GM21447 (cell line): ENCODE measurements around the gene PTGER4.
"Not testable (repeated sequence)": the region's sequence is repeated elsewhere in the genome, so short reads cannot be mapped to it uniquely, and the experiment has no call there.

Experiments
- ATAC-seq: cut with Tn5 transposase; IDR thresholded peaks from one replicate; pipeline ENCODE4 v1.9.1; 2021; ENCODE audit not compliant: unreplicated experiment

PTGER4 gene

DNA sequence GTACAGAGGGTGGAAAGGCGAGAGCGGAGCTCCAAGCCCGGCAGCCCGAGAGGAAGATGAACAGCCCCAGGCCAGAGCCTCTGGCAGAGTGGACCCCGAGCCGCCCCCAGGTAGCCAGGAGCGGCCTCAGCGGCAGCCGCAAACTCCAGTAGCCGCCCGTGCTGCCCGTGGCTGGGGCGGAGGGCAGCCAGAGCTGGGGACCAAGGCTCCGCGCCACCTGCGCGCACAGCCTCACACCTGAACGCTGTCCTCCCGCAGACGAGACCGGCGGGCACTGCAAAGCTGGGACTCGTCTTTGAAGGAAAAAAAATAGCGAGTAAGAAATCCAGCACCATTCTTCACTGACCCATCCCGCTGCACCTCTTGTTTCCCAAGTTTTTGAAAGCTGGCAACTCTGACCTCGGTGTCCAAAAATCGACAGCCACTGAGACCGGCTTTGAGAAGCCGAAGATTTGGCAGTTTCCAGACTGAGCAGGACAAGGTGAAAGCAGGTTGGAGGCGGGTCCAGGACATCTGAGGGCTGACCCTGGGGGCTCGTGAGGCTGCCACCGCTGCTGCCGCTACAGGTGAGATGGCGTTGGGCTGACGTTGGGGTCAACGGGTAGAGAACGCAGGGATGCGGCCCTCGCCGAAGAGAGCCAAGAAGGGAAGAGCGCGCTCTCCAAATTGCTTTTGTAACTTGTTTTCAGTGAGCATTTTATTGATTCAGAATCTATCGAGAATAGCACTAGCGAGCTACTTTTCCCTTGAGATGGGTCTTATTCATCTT, at the start of gene PTGER4:
Gene PTGER4 (plus strand): TSS at position 3 of the 769 bp plus-strand sequence. CDS start 1,079 bp downstream, outside the sequence.
- peak; percentile 24 for ATAC-seq

DNA sequence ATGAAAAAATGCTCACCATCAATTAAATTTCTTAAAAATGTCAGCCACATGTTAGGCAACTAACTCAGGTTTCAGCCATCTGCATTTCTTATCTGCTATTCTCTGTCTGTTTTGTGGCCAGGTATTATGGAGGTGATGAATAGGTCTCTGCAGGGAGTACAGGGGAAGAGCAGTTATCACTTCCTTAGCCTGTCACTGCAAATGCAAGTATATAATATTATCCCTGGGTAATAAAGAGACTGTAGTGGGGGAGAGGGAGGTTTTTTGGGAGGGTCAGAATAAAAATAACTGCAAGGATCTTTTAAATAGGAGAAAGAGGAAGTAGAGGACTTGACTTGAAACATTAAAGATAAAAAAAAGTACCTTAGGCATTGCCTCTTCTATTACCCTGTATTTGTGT, 49.6 kb upstream of the PTGER4 start:
- no peak for ATAC-seq

DNA sequence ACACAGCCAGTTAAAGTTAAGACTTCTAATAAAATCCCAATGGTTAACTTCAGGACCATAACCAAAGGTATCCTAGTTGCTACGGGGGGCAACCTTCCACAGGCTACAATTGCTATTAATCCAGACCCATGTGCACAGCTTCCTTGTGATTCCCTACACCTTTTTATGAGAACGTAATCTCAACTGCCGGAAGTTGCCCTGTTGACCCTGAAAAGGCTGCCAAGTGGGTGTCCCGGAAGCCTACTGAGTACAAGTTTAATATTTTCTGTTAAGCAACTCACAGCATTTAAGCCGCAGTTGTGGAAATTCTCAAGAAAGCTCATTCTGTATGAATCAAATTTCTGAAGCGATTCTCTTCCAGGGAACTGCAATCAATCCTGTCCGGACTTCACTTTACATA, 48.5 kb upstream of the PTGER4 start:
- no peak for ATAC-seq

DNA sequence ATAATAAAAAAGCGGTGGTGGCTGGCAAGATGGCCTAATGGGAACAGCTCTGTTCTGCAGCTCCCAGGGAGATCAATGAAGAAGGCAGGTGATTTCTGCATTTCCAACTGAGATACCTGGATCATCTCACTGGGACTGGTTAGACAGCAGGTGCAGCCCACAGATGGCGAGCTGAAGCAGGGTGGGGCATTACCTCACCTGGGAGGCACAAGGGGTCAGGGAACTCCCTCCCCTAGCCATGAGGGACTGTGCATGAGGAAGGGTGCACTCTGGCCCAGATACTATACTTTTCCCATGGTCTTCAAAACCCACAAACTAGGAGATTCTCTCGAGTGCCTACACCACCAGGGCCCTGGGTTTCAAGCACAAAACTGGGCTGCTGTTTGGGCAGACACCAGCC, 45.6 kb upstream of the PTGER4 start:
- no peak for ATAC-seq

DNA sequence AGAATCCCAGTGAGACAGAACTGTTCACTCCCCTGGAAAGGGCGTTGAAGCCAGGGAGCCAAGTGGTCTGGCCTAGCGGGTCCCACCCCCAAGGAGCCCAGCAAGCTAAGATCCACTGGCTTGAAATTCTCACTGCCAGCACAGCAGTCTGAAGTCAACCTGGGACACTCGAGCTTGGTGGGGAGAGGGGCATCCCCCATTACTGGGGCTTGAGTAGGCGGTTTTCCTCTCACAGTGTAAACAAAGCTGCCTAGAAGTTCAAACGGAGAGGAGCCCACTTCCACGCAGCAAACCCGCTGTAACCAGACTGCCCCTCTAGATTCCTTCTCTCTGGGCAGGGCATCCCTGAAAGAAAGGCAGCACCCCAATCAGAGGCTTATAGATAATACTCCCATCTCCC, 45.1 kb upstream of the PTGER4 start:
- ATAC-seq, result no peak

GRCh38 chr5:40639531-40639930, 40.2 kb upstream of the PTGER4 start:
- ATAC-seq, result not testable (repeated sequence)

GRCh38 chr5:40646266-40646665, 33.4 kb upstream of the PTGER4 start:
- no peak for ATAC-seq

DNA sequence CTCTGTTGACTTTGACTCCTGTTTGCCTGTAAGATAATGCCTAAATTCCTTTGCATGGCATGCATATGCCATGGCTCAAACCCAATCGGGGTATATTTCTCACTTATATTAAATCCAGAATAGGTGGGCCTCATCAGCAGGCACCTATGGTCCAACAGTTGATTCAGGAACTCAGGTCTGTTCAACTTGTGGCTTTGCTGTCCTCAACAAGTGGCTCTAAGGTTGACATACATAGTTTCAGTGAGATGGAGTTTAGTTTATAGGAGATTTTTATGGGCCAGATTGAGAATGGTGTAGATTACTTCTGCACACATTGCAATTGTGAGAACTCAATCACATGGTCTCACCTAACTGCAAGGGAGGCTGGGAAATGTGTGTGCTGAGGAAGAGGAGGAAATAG, 31.6 kb upstream of the PTGER4 start:
- no peak for ATAC-seq

DNA sequence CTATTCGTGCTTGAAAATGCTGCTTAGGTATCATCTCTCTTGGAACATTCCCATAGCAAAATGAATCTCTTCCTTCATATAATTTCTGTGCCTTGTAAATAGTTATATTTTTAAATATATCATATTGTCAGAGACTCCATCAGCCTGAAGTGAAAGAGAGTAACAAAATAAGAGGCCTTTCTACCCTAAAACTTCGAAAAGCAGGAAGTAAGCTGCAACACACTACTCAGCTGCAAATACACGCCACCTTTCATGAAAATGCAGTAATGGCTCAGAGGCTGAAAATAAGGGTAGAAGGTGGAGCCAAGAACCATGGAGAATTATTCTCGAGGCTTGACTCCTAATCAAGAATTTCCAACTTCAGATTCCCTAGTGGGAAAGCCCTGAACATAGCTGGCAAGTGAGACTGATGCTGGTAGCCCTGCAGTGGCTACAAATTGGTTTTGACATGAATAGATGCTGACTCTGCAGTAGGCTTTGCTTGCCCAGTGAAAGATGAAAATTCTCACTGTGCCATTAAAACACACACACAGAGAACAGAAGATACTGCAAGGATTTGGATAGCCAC, 30.2 kb upstream of the PTGER4 start:
- ATAC-seq, result no peak

- ATAC-seq, result no peak
Observed at GRCh38 chr5:40651201-40651600, 28.5 kb upstream of the PTGER4 start.

GRCh38 chr5:40652441-40653220, 27.1 kb upstream of the PTGER4 start:
- no peak for ATAC-seq

DNA sequence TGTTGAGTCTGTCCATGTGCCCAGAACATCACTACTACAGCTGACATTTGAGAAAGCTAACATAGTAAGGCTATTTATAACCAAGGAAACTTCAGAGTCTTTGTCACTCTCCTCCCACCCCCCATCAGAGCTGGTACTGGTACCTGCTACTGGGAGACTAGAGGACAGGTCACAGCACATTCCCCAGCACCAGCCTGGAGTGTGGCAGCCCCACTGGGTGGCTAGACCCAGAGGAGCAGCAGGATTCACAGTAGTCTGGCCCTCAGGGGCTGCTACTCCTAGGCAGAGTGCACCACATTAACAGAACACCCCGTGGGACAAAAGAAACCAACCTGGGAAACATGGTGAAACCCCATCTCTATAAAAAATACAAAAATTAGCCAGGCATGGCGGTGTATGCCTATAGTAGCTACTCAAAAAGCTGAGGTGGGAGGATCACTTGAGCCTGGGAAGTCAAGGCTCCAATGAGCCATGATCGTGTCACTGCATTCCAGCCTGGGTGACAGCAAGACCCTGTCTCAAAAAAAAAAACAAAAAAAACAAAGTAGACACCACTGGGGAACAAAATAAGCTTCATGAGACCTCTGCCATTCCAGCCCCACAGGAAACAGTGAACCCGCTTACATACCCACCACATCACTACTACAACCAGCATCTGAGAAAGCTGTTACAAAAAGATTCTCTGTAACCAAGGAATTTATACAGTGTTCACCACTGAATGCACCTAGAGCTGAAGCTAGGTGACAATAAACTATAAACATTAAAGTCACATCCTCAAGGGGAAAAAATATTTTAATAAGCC, 26.3 kb upstream of the PTGER4 start:
- ATAC-seq, result no peak

DNA sequence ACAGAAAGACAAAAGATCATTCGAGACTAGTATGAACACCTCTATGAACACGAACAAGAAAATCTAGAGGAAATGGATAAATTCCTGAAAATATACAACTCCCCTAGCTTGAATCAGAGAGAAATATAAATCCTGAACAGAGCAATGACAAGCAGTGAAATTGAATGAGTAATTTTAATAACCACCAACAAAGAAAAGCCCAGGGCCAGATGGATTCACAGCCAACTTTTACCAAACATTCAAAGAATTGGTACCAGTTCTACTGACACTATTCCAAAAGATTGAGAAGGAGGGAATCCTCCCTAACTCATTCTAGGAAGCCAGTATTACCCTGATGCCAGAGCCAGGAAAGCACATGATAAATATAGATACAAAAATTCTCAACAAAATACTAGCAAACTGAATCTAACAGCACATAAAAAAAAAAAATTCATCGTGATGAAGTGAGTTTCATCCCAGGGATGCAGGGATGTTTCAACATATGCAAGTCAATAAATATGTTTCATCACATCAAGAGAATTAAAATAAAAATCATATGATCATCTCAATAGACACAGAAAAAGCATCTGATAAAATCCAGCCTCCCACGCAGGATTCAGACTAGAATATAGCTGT, 25.2 kb upstream of the PTGER4 start:
- ATAC-seq, result no peak

DNA sequence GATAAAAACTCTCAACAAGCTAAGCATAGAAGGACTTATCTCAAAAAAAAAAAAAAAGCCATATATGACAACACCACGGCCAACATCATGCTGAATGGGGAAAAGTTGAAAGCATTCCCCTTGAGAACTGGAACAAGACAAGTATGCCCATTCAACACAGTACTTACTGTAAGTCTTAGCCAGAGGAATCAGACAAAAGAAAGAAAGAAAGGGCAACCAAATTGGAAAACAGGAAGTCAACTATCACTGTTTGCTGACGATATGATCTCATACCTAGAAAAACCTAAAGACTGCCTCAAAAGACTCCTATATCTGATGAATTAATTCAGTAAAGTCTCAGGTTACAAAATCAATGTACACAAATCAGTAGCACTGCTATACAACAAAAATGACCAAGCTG, 24.6 kb upstream of the PTGER4 start:
- no peak for ATAC-seq

- not testable (repeated sequence) for ATAC-seq
Observed at GRCh38 chr5:40656091-40656490, 23.6 kb upstream of the PTGER4 start.

DNA sequence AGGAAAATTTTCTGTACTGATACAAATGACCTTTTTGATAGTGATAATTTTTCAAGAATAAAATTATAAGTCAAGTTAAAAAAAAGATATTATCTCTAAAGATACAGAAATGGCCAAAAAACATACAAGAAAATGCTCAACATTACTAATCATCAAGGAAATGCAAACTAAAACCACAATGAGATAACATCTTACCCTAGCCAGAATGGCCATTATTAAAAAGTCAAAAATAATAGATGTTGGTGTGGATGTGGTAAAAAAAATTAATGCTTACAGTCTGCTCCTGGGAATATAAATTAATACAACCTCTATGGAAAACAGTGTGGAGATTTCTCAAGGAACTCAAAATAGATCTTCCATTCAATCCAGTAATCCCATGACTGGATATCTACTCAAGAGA, 22.9 kb upstream of the PTGER4 start:
- ATAC-seq, result no peak

- no peak for ATAC-seq
Observed at GRCh38 chr5:40660751-40661150, 19.0 kb upstream of the PTGER4 start.

GRCh38 chr5:40665635-40666298, 13.9 kb upstream of the PTGER4 start:
- no peak for ATAC-seq

DNA sequence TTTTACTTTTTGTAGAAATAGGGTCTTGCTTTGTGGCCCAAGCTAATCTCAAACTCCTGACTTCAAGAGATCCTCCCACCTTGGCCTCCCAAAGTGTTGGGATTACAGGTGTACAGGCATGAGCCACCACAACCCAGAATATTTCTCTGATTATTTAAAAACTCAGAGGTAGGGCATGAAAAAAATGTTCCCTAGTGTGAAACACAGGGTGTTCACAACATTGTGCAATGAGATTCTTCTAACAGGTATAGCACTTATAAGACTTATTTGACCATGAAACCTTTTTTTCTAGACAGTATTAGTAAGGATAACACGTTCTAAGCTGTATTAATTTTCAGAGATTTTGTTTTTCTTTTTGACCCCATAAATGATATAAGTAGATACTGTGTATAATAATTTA, 13.1 kb upstream of the PTGER4 start:
- no peak for ATAC-seq

DNA sequence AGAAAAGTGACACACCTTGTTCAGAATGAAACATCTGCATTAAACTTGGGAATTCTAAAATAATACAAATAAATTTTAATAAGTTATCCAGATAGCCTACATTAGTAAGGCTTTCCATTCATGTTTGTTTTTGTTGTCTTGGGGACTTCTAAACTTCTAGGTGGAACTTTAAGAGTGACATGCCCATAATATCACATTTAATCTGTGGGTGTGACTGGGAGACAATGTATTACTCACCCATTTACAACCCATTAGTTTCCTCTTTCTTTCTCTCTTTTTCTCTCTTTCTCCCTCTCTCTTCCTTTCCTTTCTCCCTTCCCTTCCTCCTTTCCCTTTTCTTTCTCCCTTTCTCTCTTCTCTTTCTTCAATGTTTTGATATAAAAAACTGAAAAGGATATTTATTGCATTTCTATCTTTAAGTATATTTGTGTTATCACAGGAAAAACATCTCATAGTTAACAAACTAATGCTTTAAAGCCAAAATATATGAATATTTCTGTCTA, 12.5 kb upstream of the PTGER4 start:
- ATAC-seq, result no peak
